Activated gamma-delta T cell treated with anti-CD3 and anti-CD28 coated beads, Interleukin-2, amount 50 U/mL, for 16 hours (primary cell): ENCODE data around the gene MECR.

Source experiments
- DNase-seq: peaks from one replicate; pipeline ENCODE4 v3.0.0-alpha.2; 2020; ENCODE audit warnings: low read depth

The MECR gene

GRCh38 chr1:29202053-29202452, 28.7 kb downstream of the MECR start:
- DNase-seq: no peak

DNA sequence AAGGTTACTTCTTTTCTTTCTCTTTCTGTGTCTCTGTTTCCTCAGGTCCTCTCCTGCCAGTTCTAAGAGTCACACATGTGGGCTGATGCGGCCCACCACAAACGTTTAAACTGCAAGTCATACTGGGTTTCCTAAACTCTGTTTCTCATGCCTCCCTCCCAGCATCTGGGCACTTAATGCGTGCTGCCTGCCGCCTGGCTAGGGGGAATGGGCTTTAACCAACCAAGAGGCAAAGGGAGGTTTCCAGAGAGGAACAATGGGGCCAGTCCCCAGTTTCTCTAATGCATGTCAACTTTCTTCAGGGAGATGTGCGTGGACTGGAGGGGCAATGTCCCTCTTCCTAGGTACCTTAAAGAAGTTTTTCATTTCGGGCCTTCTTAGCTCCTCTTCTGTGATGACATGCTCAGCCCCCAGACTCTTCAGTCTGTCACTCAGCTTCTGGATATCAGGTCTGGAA, 29.1 kb downstream of the MECR start:
- DNase-seq: no peak

GRCh38 chr1:29200906-29201594, 29.7 kb downstream of the MECR start:
- DNase-seq: no peak

DNA sequence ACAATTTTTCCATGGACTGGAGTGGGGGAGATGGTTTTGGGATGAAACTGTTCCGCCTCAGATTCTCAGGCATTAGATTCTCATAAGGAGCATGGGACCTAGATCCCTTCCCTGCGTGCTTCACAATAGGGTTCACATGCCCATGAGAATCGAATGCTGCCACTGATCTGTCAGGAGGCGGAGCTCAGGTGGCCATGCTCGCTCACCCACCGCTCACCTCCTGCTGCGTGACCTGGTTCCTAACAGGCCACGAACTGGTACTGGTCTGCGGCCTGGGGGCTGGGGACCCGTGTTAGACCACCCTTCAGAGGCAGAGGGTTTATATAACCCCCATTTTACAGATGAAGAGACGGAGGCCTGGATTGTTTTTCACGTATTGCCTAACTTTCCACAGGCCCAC, 32.7 kb downstream of the MECR start:
- no peak for DNase-seq

DNA sequence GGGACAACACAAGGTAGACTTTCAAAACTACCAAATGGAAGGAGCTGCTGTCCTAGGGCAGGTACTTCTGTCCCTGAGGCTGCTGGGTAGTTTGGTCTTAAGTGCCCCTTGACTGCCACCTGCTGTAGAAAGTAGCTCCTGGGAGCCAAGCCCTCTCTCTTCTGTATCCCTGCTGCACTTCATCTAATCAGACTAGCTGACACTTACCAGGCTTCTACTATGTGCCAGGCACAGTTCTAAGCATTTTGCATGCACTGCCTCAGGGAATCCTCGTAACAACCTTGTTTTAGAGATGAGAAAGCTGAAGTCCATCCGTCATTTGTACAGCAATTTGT, 33.2 kb downstream of the MECR start:
- peak; percentile 4 for DNase-seq

DNA sequence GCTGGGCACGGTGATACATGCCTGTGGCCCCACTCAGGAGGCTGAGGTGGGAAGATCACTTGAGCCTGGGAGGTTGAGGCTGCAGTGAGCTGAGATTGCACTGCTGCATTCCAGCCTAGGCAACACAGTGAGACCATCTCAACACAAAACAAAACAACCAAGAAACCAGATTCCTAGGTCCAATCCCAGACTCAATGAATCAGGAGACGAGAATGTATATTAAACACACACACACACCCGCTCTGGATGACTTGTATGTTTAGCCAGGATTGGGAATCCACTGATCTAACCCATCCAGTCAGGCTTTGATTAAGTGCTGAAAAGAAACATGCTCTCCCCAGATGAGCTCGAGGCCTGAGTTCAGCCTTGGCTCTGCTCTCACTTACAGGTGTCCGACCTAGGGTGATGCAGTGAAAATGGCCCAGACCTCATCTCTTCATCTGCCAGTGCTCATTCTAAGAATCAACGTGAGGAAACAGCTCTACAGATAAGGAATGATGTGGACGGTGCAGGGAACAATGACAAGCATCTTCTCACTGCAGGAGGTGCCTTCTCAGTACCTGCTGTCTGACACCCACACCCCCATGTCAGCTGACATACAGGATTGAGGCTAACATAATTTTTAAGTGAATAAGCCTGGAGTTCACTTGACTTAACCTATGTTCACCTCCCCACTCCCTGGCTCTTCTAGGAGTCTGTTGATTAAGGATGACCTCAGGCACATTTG, 33.7 kb downstream of the MECR start:
- no peak for DNase-seq

DNA sequence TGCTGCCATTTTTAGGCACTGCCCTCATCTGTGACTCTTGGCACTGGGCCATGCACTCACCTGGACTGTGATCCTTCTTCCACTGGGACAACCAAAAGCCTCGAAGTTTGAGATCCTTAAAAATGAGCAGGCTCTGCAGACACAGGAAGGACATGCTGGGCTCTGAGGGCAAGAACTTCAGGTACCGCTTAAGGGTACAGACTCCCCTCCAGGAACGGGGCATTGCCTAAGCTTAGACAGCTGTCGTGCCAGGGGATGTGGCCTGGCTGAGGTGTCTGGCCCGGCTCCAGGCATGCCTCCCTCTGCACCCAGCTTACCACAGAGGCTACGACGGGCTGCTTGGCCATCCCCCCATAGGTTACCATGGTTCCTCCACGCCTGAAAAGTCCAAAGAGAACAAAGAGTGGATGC, 34.8 kb downstream of the MECR start:
- no peak for DNase-seq

DNA sequence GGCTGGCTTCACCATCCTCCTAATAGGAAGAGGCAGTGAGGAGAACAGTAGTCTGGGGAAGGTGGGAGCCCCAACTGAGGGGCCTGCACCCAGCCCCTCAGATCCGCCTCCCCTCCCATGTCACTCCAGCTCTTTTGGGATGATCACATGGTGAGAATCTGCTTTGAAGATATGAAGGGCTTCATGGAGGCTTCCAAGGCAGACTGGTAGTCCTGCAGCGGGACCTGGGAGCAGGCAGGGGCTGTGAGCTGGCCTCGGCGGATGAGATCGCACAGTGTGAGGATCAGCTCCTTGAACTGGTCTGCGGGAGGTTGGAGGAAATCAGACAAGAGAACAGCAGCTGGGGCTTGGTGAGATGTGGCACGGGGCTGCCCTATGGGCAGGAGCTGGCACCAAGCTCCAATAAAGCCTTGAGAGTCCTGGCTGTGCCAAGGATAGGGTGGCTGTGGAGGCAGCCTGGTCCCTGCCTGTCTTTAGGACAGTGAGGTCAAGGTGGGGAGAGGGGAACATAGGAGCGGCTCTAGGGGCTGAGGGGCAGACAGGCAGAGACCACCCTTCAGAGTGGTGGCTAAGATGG, 36.8 kb downstream of the MECR start:
- DNase-seq: no peak

- no peak for DNase-seq
Measured at GRCh38 chr1:29190718-29191117, 40.0 kb downstream of the MECR start.

GRCh38 chr1:29186707-29187106, 44.0 kb downstream of the MECR start:
- no peak for DNase-seq

DNA sequence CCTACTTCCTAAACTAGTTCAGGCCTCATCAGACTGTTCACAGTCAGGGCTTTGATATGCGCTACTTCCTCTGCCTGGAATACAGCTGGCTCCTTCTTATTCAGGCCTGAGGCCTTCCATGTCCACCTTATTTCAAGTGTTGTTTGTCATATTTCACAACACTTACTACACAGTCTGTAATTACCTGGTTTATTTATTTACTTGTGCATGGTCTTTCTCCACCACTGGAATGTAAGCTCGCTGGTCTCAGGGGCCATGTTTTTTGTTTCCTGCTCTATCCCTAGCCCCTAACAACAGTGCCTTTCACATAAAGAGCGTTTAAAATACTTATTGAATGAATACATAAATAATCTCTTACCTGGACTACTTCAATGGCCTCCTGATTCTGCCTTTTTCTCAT, 44.5 kb downstream of the MECR start:
- DNase-seq: no peak

DNA sequence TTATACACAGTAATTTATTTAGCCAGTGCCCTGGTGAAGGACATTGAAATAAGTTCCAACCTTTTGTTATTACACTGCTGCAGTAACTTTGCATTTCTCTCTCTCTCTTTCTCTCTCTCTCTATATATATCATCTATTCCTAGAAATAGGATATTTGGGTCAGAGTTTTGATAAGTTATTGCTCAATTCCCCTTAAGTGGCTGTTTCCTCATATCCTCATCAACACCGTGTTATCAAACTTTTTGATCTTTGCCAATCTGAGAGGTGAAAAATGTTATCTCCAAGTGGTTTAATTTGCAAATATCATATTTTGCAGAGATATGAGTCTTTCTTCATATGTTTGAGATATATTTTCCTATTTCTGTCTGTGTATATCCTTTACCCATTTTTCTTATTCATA, 47.4 kb downstream of the MECR start:
- no peak for DNase-seq

DNA sequence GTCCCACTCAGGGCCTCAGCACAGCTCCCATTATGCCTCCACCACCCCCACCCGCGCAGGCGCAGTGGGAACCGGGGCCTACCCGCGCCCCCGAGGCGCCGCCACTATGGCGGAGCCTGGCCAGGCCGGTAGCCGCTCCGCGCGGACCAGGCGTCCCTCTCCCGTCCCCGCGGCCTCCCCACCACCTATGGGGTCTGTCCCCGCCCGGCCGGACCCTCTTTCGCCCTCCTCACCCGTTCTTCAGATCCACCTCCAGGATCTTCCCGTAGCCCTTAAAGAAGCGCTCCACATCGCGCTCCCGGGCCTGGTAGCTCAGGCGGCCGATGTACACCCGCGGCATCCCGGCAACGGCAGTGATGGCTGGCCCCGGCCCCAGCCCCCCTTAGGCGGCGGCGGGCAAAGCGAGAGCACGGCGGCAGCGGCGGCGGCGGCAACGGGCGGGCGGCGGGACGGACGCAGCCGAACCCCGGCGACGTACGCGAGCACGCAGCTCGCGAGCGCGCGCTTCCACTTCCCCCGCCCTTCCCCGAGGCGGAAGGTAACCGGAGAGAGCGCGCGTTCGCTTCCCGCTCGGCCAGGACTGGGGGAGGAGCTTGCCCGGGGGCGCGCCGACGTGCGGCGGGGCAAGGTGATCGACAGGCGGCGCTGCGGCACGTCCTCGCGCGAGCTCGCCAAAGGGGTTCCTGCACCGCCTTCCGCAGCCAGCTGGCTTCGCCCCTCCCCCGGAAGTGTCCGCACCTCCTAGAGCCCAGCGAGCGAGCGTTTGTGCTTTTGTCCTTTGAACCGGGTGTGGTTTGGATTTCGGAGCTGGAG, 49.1 kb downstream of the MECR start, which contains the start of gene SRSF4:
Gene SRSF4 (minus strand): TSS at position 488 of the 813 bp plus-strand sequence. CDS start 148 bp downstream, at position 340.
- DNase-seq: peak; percentile 97

GRCh38 chr1:29180497-29181412, 50.0 kb downstream of the MECR start:
- DNase-seq: peak; percentile 7

DNA sequence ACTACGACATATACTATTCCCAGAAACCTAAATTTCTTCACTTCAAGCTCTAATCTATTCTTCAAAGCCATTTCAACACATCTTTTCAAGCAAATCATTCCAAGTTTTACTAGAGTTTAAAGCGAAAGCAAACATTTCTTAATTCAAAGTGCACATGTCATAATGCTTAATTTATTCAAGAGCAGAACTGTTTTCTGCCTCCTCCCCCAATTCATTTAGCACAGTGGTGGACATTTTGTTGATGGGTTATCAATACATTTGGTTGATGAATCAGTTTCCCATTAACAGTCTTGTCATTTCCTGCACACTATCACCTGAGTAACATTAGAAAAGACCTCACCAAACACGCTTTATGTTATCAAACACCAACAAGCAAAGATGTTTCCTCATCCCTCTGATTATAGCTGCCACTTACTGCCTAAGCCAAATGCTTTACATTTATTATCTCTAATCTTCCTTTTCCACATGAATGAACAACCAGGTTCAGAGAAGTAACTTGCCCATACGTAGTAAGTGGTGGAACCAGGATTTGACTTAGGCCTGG, 51.0 kb downstream of the MECR start:
- DNase-seq: no peak

DNA sequence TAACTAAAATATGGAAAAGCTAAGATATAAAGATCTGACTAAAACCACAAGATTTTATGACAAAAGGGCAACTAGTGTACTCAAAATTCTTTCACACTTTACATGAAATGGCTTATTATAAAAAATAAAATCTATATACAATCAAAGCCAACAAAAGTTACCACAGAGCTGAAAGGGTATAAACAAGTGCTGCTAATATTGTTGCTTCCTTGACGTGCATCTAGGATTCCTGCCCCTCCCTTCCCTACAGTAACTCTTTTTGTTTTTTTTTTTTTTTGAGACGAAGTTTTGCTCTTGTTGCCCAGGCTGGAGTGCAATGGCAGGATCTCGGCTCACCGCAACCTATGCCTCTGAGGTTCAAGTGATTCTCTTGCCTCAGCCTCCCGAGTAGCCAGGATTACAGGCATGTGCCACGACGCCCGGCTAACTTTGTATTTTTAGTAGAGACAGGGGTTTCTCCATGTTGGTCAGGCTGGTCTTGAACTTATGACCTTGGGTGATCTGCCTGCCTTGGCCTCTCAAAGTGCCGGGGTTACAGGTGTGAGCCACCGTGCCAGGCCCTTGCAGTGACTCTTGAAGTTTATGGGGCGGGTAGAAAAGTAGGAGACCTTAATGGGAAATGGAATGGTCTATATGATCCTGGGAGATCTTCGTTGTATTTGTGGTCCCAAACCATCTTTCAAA, 53.6 kb downstream of the MECR start:
- no peak for DNase-seq

- no peak for DNase-seq
Measured at GRCh38 chr1:29176576-29176975, 54.2 kb downstream of the MECR start.

DNA sequence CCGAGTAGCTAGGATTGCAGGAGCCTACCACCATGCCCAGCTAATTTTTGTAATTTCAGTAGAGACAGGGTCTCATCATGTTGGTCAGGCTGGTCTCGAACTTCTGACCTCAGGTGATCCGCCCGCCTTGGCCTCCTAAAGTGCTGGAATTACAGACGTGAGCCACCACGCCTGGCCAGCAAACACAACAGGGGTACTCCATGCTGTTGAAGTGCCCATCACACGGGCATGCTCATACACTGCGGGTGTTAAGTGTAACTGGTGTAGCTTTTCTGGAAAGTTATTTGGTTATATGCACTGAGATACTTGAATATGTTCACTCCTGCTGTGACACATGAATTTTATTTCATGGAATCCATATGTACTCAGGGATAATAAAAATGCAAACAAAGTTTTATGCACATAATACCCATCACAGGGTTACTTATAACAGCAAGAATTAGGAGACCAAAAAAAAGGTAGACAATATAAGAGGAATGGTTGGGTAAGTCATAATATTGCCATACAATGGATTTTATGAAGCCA, 58.3 kb downstream of the MECR start:
- DNase-seq: no peak

- no peak for DNase-seq
Measured at GRCh38 chr1:29171521-29171920, 59.2 kb downstream of the MECR start.

DNA sequence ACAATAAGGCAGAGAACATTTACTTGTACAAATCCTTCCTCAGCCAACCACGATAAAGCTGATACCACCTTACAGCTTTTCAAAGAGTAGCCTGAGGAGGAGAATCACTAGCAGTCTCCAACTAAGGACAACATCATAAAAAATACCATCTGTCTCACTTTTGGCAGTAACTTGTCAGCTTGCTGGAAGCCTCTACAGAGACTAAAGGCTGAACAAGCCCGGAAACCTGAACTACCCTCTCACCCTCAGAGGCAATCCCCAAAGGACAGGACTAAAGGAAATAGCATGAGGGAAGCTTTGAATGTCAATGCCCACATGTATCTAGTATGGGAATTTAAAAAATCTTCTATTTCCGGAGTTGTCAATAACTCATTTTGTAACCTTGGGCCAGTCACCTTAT, 59.6 kb downstream of the MECR start:
- no peak for DNase-seq
